Left hindlimb (tissue), 1 donor: ENCODE measurements around the gene YDJC.
A peak's percentile ranks its signal among the peaks of the same experiment; 100 is the strongest.
"Not testable (repeated sequence)": the region's sequence is repeated elsewhere in the genome, so short reads cannot be mapped to it uniquely, and the experiment has no call there.

Experiments
- DNase-seq: peaks from one replicate; pipeline ENCODE4 v3.0.0-alpha.2; 2018

The YDJC gene

DNA sequence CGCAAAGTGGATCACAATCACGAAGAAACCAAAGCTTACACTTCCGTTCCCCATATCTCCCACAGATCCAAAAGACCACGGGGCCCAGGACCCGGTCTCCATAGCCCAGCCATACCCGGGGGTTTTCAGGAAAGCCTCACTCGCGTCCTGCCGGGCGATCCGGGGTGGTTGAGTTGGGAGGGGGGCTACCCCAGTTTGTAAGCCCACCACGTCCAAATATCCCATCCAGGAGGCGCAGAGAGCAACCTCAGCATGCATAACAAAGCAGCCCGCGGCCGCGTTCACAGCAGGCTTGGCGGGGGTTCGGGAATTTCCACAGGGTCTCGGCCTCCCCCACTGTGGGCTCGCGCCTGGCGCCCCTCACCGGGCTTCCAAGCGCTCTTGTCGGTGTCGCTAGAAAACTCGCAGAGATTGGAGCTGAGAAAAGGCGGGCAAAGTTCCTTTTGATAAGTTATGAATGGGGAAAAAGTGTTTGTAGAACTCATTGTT, 21.7 kb upstream of the YDJC start:
- DNase-seq, result no peak

- DNase-seq, result no peak
These were observed 21.1 kb upstream of the YDJC start for GRCh38 chr22:21650823-21651520.

- DNase-seq, result no peak
These were observed 20.5 kb upstream of the YDJC start for GRCh38 chr22:21650280-21650679.

DNA sequence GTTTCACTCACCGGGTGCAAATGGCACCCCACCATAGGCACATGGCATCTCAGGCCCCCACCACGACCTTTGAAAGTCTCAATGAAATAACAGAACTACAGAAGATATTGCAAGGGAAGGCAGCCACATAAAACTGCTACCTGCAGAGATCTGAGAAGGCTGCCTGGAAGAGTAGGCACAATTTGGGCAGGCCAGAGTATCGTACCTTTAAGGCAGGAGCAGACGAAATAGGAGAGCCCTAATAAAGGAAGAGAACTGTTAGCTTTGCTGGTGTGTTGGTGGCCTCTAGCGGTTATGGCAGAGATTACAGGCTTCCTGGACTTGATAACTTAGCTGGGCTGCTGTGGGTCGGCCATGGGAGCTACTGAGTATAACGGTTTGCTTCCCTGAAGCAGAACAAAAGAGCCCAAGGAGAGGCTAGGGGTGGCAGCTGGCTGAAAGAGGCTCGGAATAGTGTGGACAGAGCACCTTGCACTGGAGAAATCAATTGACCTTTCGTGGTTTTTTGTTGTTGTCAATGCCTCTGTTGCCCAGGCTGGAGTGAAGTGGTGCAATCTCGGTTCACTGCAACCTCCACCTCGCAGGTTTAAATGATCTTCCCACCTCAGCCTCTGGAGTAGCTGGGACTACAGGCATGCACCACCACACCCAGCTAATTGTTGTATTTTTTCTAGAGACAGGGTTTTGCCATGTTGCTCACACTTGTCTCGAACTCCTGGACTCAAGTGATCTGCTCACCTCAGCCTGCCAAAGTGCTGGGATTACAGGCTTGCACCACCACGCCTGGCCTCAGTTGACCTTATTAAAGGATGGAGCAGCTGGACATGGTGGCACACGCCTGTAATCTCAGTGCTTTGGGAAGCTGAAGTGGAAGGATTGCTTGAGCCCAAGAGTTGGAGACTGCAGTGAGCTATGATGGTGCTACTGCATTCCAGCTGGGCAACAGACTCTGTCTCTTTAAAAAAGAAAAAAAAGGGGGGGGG, 17.1 kb upstream of the YDJC start:
- peak; percentile 82 for DNase-seq

DNA sequence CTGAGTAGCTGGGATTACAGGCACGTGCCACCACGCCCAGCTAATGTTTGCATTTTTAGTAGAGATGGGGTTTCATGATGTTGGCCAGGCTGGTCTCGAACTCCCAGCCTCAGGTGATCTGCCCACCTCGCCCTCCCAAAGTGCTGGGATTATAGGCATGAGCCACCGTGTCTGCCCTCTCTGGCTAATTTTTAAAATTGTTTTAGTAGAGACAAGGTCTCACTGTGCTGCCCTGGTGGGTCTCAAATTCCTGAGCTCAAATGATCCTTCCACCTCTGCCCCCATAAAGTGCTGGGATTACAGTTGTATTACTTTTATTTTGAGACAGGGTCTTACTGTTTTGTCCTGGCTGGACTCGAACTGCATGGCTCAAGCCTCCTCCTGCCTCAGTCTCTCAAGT, 15.7 kb upstream of the YDJC start:
- DNase-seq, result not testable (repeated sequence)

DNA sequence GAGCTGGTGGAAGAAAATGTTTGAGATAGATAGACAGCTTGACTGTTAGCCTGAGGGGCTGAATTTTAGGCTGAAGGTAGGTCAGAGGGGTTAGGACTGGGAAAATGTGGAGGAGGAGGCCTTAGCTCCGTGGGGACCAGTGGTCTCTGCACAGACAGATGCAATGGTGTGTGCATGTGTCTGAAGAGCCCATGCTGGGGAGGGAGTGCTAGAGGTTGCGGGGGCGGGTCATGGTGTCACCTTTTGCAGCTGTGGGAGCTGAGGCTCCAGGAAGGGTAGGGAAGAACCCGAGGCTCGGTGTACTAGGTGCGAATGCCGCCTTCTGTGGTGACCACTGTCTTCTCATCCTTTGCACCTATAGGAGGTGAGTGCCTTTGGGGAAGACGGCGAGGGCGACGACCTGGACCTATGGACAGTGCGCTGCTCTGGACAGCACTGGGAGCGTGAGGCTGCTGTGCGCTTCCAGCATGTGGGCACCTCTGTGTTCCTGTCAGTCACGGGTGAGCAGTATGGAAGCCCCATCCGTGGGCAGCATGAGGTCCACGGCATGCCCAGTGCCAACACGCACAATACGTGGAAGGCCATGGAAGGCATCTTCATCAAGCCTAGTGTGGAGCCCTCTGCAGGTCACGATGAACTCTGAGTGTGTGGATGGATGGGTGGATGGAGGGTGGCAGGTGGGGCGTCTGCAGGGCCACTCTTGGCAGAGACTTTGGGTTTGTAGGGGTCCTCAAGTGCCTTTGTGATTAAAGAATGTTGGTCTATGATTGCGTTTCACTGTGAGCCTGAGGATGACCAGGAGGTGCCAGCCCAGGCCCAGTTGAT, 13.9 kb upstream of the YDJC start:
- no peak for DNase-seq

- DNase-seq, result no peak
These were observed 13.0 kb upstream of the YDJC start for GRCh38 chr22:21642584-21643448.

- peak; percentile 99 for DNase-seq
These were observed 12.2 kb upstream of the YDJC start, which contains the start of gene SDF2L1 for GRCh38 chr22:21641789-21642583. TSS of gene SDF2L1 (plus strand) at chr22:21642302. CDS start at chr22:21642337, 35 bp downstream.

DNA sequence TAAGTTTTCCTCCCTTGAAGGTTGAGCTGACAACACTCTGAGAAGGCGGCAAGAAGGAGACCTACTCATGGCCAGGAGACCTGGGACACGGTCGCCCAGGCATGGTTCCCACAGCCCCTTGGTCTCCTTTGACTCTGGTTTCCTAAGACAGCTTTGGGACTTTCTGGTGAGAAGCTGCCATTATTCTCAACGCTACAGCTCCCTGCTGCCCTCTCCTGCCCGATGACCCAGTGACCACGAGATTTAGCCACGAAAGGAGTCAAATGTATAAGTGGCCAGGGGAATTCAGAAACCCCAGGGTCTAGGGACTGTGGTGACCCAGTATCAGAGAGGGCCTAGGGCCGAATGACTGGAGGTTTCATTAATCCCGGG, 11.6 kb upstream of the YDJC start:
- DNase-seq, result no peak

DNA sequence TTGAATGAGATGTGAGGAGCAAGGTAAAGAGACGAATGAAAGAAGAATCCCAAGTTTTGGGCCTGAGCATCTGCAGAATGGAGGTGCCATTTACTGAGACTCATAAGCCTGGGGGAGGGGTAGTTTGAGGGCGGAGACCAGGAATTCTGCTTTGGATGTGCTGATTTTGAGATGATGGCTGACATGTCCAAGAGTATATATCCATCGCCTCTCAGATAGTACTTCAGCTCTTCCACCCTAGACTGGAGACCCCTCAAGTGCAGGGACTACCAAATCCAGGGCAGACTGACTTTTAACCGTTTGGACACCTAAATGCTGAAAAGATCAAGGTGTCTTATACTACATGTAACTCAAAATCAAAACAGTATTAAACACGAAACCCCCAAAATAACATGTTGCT, 11.0 kb upstream of the YDJC start:
- DNase-seq, result no peak

DNA sequence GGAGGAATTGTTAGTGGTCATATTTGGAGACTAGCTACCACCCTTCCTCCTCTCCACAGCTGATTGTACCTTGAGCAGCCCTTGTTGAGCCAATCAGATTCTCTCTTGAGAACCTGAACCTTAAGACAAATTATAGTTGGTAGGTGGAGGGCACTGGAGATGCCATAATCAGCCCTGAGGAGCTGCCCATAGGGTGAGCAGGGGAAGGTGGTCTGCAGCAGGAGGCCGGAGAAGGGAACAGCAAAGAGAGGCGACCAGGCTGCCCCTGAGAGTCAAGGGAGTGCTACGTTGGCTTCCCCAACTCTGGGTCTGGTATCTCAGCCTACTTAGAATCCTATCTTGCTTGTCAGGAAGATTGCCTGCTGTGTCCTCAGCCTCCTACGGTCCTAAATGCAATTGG, 9.5 kb upstream of the YDJC start:
- no peak for DNase-seq

DNA sequence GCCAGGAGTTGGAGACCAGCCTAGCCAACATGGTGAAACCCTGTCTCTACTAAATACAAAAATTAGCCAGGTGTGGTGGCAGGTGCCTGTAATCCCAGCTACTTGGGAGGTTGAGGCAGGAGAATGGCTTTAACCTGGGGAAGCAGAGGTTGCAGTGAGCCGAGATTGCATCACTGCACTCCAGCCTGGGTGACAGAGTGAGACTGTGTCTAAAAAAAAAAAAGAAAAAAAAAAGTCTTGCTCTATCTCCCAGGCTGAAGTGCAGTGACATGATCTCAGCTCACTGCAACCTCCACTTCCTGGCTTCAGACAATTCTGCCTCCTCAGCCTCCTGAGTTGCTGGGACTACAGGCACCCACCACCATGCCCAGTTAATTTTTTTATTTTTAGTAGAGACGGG, 7.6 kb upstream of the YDJC start:
- DNase-seq, result not testable (repeated sequence)

GRCh38 chr22:21636629-21637218, 6.9 kb upstream of the YDJC start:
- no peak for DNase-seq

DNA sequence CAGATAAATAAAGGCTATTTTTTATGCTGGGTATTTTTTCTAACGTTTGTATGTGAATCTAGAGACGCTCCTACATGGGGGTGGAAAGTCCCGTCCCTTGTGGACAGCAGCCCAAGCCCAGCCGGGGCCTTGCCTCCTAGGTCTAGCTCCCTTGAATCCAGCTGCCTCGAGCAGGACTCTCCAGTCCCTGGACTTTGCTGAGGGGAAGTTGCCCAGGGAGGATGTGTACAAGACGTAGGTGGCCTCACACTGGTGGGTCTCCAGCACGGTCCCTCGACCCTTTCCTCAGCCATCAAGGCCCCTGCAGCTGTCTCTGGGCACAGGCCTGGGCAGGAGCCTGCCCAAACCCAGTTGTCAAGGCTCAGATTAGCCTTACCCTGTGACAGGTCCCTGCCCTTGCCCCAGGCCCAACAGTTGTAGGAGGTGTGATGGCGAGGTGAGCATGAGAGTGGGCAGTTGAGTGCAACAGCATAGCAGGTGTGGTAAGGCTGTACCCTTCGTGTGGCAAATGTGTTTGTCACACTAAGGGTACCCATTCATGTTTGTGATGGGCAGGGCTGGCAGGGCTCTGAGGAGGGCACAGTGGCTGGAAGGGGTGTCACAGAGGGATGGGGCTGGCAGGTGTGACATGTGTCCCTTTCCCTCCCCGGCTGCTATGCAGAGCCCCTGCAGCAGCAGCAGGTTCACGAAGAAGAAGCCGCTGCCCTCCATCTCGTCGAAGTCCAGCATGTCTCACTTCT, 6.1 kb upstream of the YDJC start:
- no peak for DNase-seq

DNA sequence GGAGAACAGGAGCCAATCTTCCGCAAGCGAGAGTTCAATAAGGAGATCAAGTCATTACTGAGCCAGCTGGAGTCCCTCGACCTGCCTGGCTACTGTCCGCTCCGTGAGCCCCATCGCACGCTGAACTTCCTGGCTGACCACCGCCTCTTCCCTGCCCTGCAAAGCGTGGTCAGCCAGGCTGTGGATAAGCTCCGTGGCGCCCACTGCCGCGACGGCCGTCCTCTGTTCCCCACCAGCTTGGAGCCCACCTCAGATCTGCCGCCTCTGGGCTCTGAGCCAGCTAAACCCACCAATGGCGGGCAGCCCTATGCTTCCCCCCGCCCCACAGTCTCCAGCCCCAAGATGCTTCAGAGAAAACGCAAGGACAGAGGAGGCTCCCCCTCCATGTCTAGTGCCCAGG, 5.0 kb upstream of the YDJC start:
- DNase-seq, result no peak

DNA sequence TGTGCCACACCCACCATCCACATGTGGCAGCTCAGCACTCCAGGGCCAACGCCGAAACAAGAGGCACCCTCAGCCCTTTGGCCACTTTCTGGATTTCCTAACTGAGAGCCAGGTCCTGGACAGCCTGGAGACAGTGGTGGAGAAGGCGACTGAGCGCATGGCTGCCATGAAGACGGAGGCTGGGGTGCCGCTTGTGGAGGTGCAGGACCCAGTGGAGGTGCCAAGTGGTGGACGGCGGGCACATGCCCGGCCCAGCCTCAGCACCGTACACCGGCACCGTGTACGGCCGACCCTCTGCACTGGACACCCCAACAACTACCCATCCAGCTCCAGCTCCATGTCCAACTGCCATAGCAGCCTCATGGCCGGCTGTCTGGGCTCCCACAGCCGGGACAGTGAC, 4.3 kb upstream of the YDJC start:
- no peak for DNase-seq

GRCh38 chr22:21633481-21633880, 3.7 kb upstream of the YDJC start:
- DNase-seq, result no peak

DNA sequence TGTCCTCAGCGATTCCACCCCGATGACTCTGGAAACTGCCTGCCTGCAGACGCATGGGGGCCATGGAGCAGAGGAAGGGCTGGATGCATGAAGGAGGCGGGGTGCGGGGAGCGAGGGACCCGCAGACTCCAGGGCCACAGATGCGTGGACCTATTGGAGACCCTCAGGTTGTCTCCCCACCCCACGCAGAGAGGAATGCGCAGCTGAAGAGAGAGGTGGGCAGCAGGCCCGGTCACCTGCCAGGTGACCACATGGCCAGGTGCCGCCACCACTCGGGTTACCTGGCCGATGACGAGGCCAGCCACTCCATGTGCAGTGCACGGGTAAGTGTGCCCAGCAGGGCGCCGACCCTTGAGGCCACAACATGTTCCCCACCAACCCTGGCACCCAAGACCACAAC, 3.1 kb upstream of the YDJC start:
- DNase-seq, result no peak

- no peak for DNase-seq
These were observed 2.5 kb upstream of the YDJC start, which contains the start of gene CCDC116 for GRCh38 chr22:21632237-21632895. TSS of gene CCDC116 (plus strand) at chr22:21632760. CDS start at chr22:21633182, 422 bp downstream.
